Breast epithelium (tissue), 4 donors: ENCODE measurements around the gene MAP3K3. TPM values are rescaled to one million over a fixed set of nuclear protein-coding genes. Genes with fewer than 3 reads are reported as not detected.

ENCODE experiments used
- DNase-seq, 2 donors: peaks; one replicate each; pipeline ENCODE4 v3.0.0-alpha.2; 2019; ENCODE audit warnings: low spot score in 2 of 2
- H3K27ac ChIP-seq, 2 donors: fragments of 200-600 bp; sonication (generic) in 1 of 2; one replicate each; pipeline ENCODE4 v1.5.1; 2016 to 2019; ENCODE audit warnings: mild to moderate bottlenecking in 1 of 2
- H3K27me3 ChIP-seq, 2 donors: fragments of 200-600 bp; sonication (generic) in 1 of 2; one replicate each; pipeline versions ENCODE4 v1.5.1 to v1.6.0; 2017 to 2019; ENCODE audit warnings: control low read depth in 1 of 2, mild to moderate bottlenecking in 1 of 2
- H3K36me3 ChIP-seq: fragments of 200-600 bp; one replicate; pipeline ENCODE4 v1.5.1; 2019
- H3K4me1 ChIP-seq, 2 donors: fragments of 200-600 bp; sonication (generic); one replicate each; pipeline ENCODE4 v1.5.1; 2016 to 2019; ENCODE audit warnings: control low read depth in 1 of 2
- H3K4me3 ChIP-seq, 3 donors: fragments of 200-600 bp; sonication (generic); 1 replicate in 2 of 3; 2 replicates in 1 of 3; pipeline ENCODE4 v1.5.1; 2016 to 2019; ENCODE audit warnings: mild to moderate bottlenecking in 3 of 3, moderate library complexity in 2 of 3
- H3K9me3 ChIP-seq, 2 donors: fragments of 200-600 bp; sonication (generic) in 1 of 2; one replicate each; pipeline ENCODE4 v1.5.1; 2016 to 2019; ENCODE audit warnings: control low read depth in 1 of 2
- CTCF ChIP-seq, 3 donors: fragments of 450-650 bp; IDR thresholded peaks; one replicate each; pipeline ENCODE4 v1.5.1; 2016 to 2017; ENCODE audit warnings: antibody characterized with exemption in 3 of 3, mild to moderate bottlenecking in 3 of 3, moderate library complexity in 3 of 3
- POLR2A ChIP-seq: fragments of 450-650 bp; IDR thresholded peaks from one replicate; pipeline ENCODE4 v1.6.1; 2016; ENCODE audit warnings: antibody characterized with exemption, mild to moderate bottlenecking, moderate library complexity
- POLR2AphosphoS5 ChIP-seq, 3 donors: sonication (generic); formaldehyde crosslinking; IDR thresholded peaks; one replicate each; pipeline ENCODE4 v1.6.1; 2017; ENCODE audit warnings: antibody characterized with exemption in 3 of 3
- intact Hi-C: fragments of 100-400 bp; cut with DNase I; formaldehyde crosslinking; loops from one replicate; pipeline ENCODE4 v1.15.1; 2023; ENCODE audit warnings: low total_unique reads
- total RNA-seq, 3 donors: library from RNA; depleted of rRNA; stranded (reverse); fragments of >200 nt; gene quantifications; one replicate each; pipeline ENCODE4 v1.1.0, GENCODE V29; 2016

The MAP3K3 gene
- total RNA-seq, 3 donors from 2014 or later: 44.9 to 60.0 (median 47.9) TPM

- H3K4me3 ChIP-seq: no peak overlapping the region
- H3K27ac ChIP-seq: no peak overlapping the region
- H3K36me3 ChIP-seq: peaks cover 2% of the 10 kb centered on the region
- no peaks in the 10 kb centered on the region for H3K27me3 ChIP-seq
- TF ChIP-seq POLR2A: no peak
- TF ChIP-seq CTCF (IDR thresholded peaks at IDR 0.05): no peak
- TF ChIP-seq POLR2AphosphoS5 (IDR thresholded peaks at IDR 0.05): no peak
- no peaks in the 10 kb centered on the region for H3K9me3 ChIP-seq
- DNase-seq: no peak
- intact Hi-C loops: no loop called here
- no peaks in the 10 kb centered on the region for H3K4me1 ChIP-seq
Measured at GRCh38 chr17:63588797-63589196, 33.4 kb upstream of the MAP3K3 start.

- Histone ChIP-seq H3K4me1 (no peaks in the 10 kb centered on the region), H3K4me3 (no peak overlapping the region), H3K27ac (no peak overlapping the region), H3K36me3 (no peaks in the 10 kb centered on the region), H3K27me3 (no peaks in the 10 kb centered on the region), H3K9me3 (no peaks in the 10 kb centered on the region)
- TF ChIP-seq POLR2A (no peak), POLR2AphosphoS5 (IDR thresholded peaks at IDR 0.05) (no peak), CTCF (IDR thresholded peaks at IDR 0.05) (no peak)
- intact Hi-C loops: no loop called here
- DNase-seq: no peak
Measured at GRCh38 chr17:63589646-63590045, 32.6 kb upstream of the MAP3K3 start.

GRCh38 chr17:63592797-63593196, 29.4 kb upstream of the MAP3K3 start:
- no peak for TF ChIP-seq POLR2A
- no peak for TF ChIP-seq POLR2AphosphoS5 (IDR thresholded peaks at IDR 0.05)
- no peak for TF ChIP-seq CTCF (IDR thresholded peaks at IDR 0.05)
- DNase-seq: no peak
- Histone ChIP-seq H3K4me1 (no peaks in the 10 kb centered on the region), H3K4me3 (no peak overlapping the region), H3K27me3 (no peaks in the 10 kb centered on the region), H3K36me3 (no peaks in the 10 kb centered on the region), H3K27ac (no peak overlapping the region), H3K9me3 (no peaks in the 10 kb centered on the region)
- intact Hi-C loops: no loop called here

- DNase-seq: no peak
- no peak overlapping the region for H3K4me3 ChIP-seq
- TF ChIP-seq CTCF (IDR thresholded peaks at IDR 0.05) (no peak), POLR2AphosphoS5 (IDR thresholded peaks at IDR 0.05) (no peak), POLR2A (no peak)
- no peaks in the 10 kb centered on the region for H3K27me3 ChIP-seq
- no peaks in the 10 kb centered on the region for H3K9me3 ChIP-seq
- H3K4me1 ChIP-seq: no peaks in the 10 kb centered on the region
- no peaks in the 10 kb centered on the region for H3K36me3 ChIP-seq
- intact Hi-C loops: no loop called here
- H3K27ac ChIP-seq: no peak overlapping the region
Measured at GRCh38 chr17:63595132-63595531, 27.1 kb upstream of the MAP3K3 start.

- DNase-seq: no peak
- intact Hi-C loops: no loop called here
- H3K27ac ChIP-seq: no peak overlapping the region
- H3K4me3 ChIP-seq: no peak overlapping the region
- H3K4me1 ChIP-seq: no peaks in the 10 kb centered on the region
- TF ChIP-seq POLR2AphosphoS5 (IDR thresholded peaks at IDR 0.05) (no peak), POLR2A (no peak), CTCF (IDR thresholded peaks at IDR 0.05) (no peak)
- H3K36me3 ChIP-seq: no peaks in the 10 kb centered on the region
- H3K27me3 ChIP-seq: no peaks in the 10 kb centered on the region
- no peaks in the 10 kb centered on the region for H3K9me3 ChIP-seq
Measured at GRCh38 chr17:63596856-63597586, 25.2 kb upstream of the MAP3K3 start.
